CD14-positive monocyte (primary cell): ENCODE measurements around the gene POLE. TPM values are rescaled to one million over a fixed set of nuclear protein-coding genes. Genes with fewer than 3 reads are reported as not detected.
A peak's percentile ranks its signal among the peaks of the same experiment; 100 is the strongest.

Experiments used
- DNase-seq, 3 donors: peaks; one replicate each; pipeline ENCODE4 v3.0.0-alpha.2; 2011 to 2022
- H2AFZ ChIP-seq: 2 replicates; pipeline ENCODE4 v1.6.0; 2012; ENCODE audit warnings: mild to moderate bottlenecking, low read depth, low read length, inconsistent platforms; ENCODE audit not compliant: insufficient read depth, poor library complexity, severe bottlenecking
- H3K27ac ChIP-seq, 2 donors: 1 replicate in 1 of 2; 2 replicates in 1 of 2; pipeline ENCODE4 v1.5.1; 2012 to 2013; ENCODE audit warnings: low read length in 2 of 2, control low read depth in 1 of 2, inconsistent platforms in 1 of 2, low read depth in 1 of 2, mild to moderate bottlenecking in 1 of 2
- H3K27me3 ChIP-seq, 2 donors: one replicate each; pipeline versions ENCODE4 v1.6.0 to v1.6.1; 2011 to 2013; ENCODE audit warnings: low read length in 2 of 2; ENCODE audit not compliant: control insufficient read depth in 2 of 2, insufficient read depth in 2 of 2
- H3K36me3 ChIP-seq, 2 donors: replicated peaks in 1 of 2; 1 replicate in 1 of 2; 2 replicates in 1 of 2; pipeline versions ENCODE4 v1.5.1 to v1.6.1; 2012 to 2013; ENCODE audit warnings: low read length in 2 of 2, control low read depth in 1 of 2, inconsistent platforms in 1 of 2, mild to moderate bottlenecking in 1 of 2; ENCODE audit not compliant: insufficient read depth in 2 of 2, control insufficient read depth in 1 of 2
- H3K4me1 ChIP-seq, 2 donors: 1 replicate in 1 of 2; 2 replicates in 1 of 2; pipeline versions ENCODE4 v1.5.1 to v1.6.1; 2012 to 2013; ENCODE audit warnings: low read length in 2 of 2, control low read depth in 1 of 2, inconsistent platforms in 1 of 2, mild to moderate bottlenecking in 1 of 2, moderate library complexity in 1 of 2; ENCODE audit not compliant: insufficient read depth in 2 of 2, control insufficient read depth in 1 of 2
- H3K4me2 ChIP-seq: replicated peaks from 2 replicates; pipeline ENCODE3; 2012; ENCODE audit warnings: low read length, moderate library complexity, mild to moderate bottlenecking; ENCODE audit not compliant: poor library complexity, severe bottlenecking; ENCODE audit errors: extremely low read depth
- H3K4me3 ChIP-seq, 3 experiments: fragments of 200-600 bp in 1 of 3; sonication (generic) in 1 of 3; replicated peaks in 1 of 3; 1 replicate in 2 of 3; 2 replicates in 1 of 3; pipeline ENCODE4 v1.5.1; 2011 to 2013; ENCODE audit warnings: low read length in 3 of 3, mild to moderate bottlenecking in 3 of 3, control low read depth in 2 of 3, low read depth in 2 of 3, inconsistent platforms in 1 of 3, moderate library complexity in 1 of 3
- H3K79me2 ChIP-seq: 2 replicates; pipeline ENCODE4 v1.6.0; 2012; ENCODE audit warnings: mild to moderate bottlenecking, control low read depth, inconsistent platforms, low read length, moderate library complexity; ENCODE audit not compliant: insufficient read depth
- H3K9ac ChIP-seq: 2 replicates; pipeline ENCODE4 v1.6.0; 2017; ENCODE audit warnings: low read length, mild to moderate bottlenecking; ENCODE audit not compliant: insufficient read depth, poor library complexity, severe bottlenecking
- H3K9me3 ChIP-seq, 2 donors: replicated peaks in 1 of 2; 1 replicate in 1 of 2; 2 replicates in 1 of 2; pipeline versions ENCODE4 v1.5.1 to v1.6.1; 2012 to 2013; ENCODE audit warnings: low read length in 2 of 2, control low read depth in 1 of 2; ENCODE audit not compliant: control insufficient read depth in 1 of 2, insufficient read depth in 1 of 2
- H4K20me1 ChIP-seq: 2 replicates; pipeline ENCODE4 v1.6.0; 2012; ENCODE audit warnings: mild to moderate bottlenecking, low read length, control low read depth, moderate library complexity; ENCODE audit not compliant: insufficient read depth
- H3K27ac Mint-ChIP-seq, 7 donors: one replicate each; pipeline ENCODE4 v1.8.0; 2020; ENCODE audit warnings: mild to moderate bottlenecking in 7 of 7, mixed read lengths in 7 of 7, moderate library complexity in 6 of 7, inconsistent platforms in 2 of 7
- H3K27me3 Mint-ChIP-seq, 3 donors: one replicate each; pipeline ENCODE4 v1.8.0; 2021 to 2022; ENCODE audit warnings: low read depth in 3 of 3, mild to moderate bottlenecking in 3 of 3, mixed read lengths in 3 of 3, moderate library complexity in 3 of 3, inconsistent platforms in 1 of 3
- H3K36me3 Mint-ChIP-seq, 2 donors: one replicate each; pipeline ENCODE4 v1.8.0; 2020; ENCODE audit warnings: mixed read lengths in 2 of 2, inconsistent platforms in 1 of 2, mild to moderate bottlenecking in 1 of 2
- H3K4me1 Mint-ChIP-seq: one replicate; pipeline ENCODE4 v1.8.0; 2020; ENCODE audit warnings: mild to moderate bottlenecking, mixed read lengths
- H3K4me3 Mint-ChIP-seq, 2 donors: one replicate each; pipeline ENCODE4 v1.8.0; 2020; ENCODE audit warnings: mild to moderate bottlenecking in 2 of 2, mixed read lengths in 2 of 2, moderate library complexity in 1 of 2
- H3K9me3 Mint-ChIP-seq, 7 donors: one replicate each; pipeline ENCODE4 v1.8.0; 2020 to 2022; ENCODE audit warnings: mixed read lengths in 7 of 7, mild to moderate bottlenecking in 6 of 7, moderate library complexity in 6 of 7, inconsistent platforms in 2 of 7
- CTCF ChIP-seq: fragments of 200-600 bp; IDR thresholded peaks from one replicate; pipeline ENCODE4 v1.8.0; 2022; ENCODE audit warnings: antibody characterized with exemption, mild to moderate bottlenecking
- WGBS: methylation state at CpG from one replicate; pipeline ENCODE4 v1.1.5; 2013; ENCODE audit warnings: missing lambda C conversion rate; ENCODE audit not compliant: insufficient coverage; 5-methylcytosine and 5-hydroxymethylcytosine counted together
- intact Hi-C, 2 donors: fragments of 100-400 bp; cut with micrococcal nuclease; formaldehyde crosslinking; loops; one replicate each; pipeline versions ENCODE4 v1.15.0 to v1.15.1; 2023
- polyA minus RNA-seq: library from RNA; depleted of rRNA, polyadenylated mRNA; stranded (reverse); fragments of >200 nt; gene quantifications from 2 replicates; pipeline ENCODE4 v1.2.3, GENCODE V29; 2012
- polyA plus RNA-seq, 3 donors: library from polyadenylated mRNA; depleted of rRNA in 1 of 3; unstranded in 2 of 3; stranded (reverse) in 1 of 3; fragments of 300-500 nt in 2 of 3; fragments of >200 nt in 1 of 3; fragmentation: Illumina TruSeq in 2 of 3; gene quantifications; 1 replicate in 2 of 3; 2 replicates in 1 of 3; pipeline ENCODE4 v1.2.3, GENCODE V29; 2012 to 2021
- total RNA-seq, 12 experiments: library from RNA in 1 of 12; stranded (reverse) in 1 of 12; fragments of 120-200 nt in 1 of 12; gene quantifications; one replicate each; pipeline ENCODE4 v1.2.4 and lab custom pipeline; 2013 to 2026; ENCODE audit warnings: mixed read lengths in 6 of 12, inconsistent platforms in 1 of 12

POLE gene
- 11.5 TPM for total RNA-seq (2013)
- 10 to 100 TPM in 1 of 3 donors, 1 to 10 TPM in 1, under 1 TPM in 1; 1.00 to 24.2 (median 2.2) TPM for polyA plus RNA-seq
- polyA minus RNA-seq: 19.2 and 29.6 TPM in 2 replicates
- total RNA-seq (lab: John Stamatoyannopoulos, UW): 6.7 to 37.9 (median 23.7) reads per million in 11 experiments

- no peak within 1 kb of the TSS for H3K27ac ChIP-seq
- Mint-ChIP-seq H3K27me3 (peaks cover 3 to 12% (median 9%) of the 10 kb centered on the region in 3 donors), H3K4me1 (peaks cover 19% of the 10 kb centered on the region), H3K4me3 (peak within 1 kb of the TSS; percentile 81 to 85), H3K9me3 (peaks cover 0 to 5% (median 1%) of the 10 kb centered on the region in 7 donors), H3K36me3 (no peaks in the 10 kb centered on the region), H3K27ac (peak within 1 kb of the TSS in 1 of 7 donors; percentile 46)
- peak within 1 kb of the TSS; percentile 68 for H3K9ac ChIP-seq
- TF ChIP-seq CTCF: no peak
- H3K27me3 ChIP-seq: peaks cover 0 to 2% of the 10 kb centered on the region in 2 donors
- peaks cover 6 to 23% of the 10 kb centered on the region in 2 donors for H3K4me1 ChIP-seq
- peak within 1 kb of the TSS; percentile 87 for H3K4me2 ChIP-seq
- peak; percentile 84 to 89 (median 87) for DNase-seq
- H4K20me1 ChIP-seq: no peaks in the 10 kb centered on the region
- peaks cover 33% of the 10 kb centered on the region for H3K79me2 ChIP-seq
- WGBS: under 1% methylated on average over 134 of the region's 134 CpGs
- intact Hi-C loops: loop anchor here in 1 of 2 donors (10.0 kb wide), 1 partner anchor 137 kb away; the partner anchor contains the start of gene GOLGA3
- no peaks in the 10 kb centered on the region for H3K9me3 ChIP-seq
- H3K36me3 ChIP-seq: no peaks in the 10 kb centered on the region
- H3K4me3 ChIP-seq: peak within 1 kb of the TSS; percentile 38 to 80 (median 66)
- H2AFZ ChIP-seq: peak within 1 kb of the TSS; percentile 78
These were observed at the start of gene POLE, which contains the start of gene PXMP2 for GRCh38 chr12:132687211-132688164. Gene POLE (minus strand): TSS chr12:132687342. CDS start chr12:132687315, 27 bp downstream. Gene PXMP2 (plus strand): TSS chr12:132687587. CDS start chr12:132687671, 84 bp downstream.

- Mint-ChIP-seq H3K4me1 (no peaks in the 10 kb centered on the region), H3K27ac (no peak overlapping the region), H3K9me3 (peaks cover 0 to 2% (median 0%) of the 10 kb centered on the region in 7 donors), H3K4me3 (no peak overlapping the region), H3K27me3 (peaks cover 0 to 3% (median 0%) of the 10 kb centered on the region in 3 donors), H3K36me3 (peaks cover 97 to 100% of the 10 kb centered on the region in 2 donors)
- Histone ChIP-seq H3K79me2 (no peaks in the 10 kb centered on the region), H3K4me1 (no peaks in the 10 kb centered on the region), H3K4me2 (no peak overlapping the region), H3K9ac (no peak overlapping the region), H3K27ac (no peak overlapping the region), H3K27me3 (no peaks in the 10 kb centered on the region), H2AFZ (no peak overlapping the region), H4K20me1 (peaks cover 13% of the 10 kb centered on the region), H3K36me3 (peaks cover 91 to 100% of the 10 kb centered on the region in 2 donors), H3K4me3 (no peak overlapping the region), H3K9me3 (no peaks in the 10 kb centered on the region)
- intact Hi-C loops: no loop called here
- no peak for DNase-seq
- TF ChIP-seq CTCF: no peak
- WGBS: 99% methylated on average over 11 of the region's 15 CpGs
These were observed 49.8 kb upstream of the POLE start for GRCh38 chr12:132736913-132737312.
